Measurements from ENCODE around the gene TYMS. TPM values are rescaled to one million over a fixed set of nuclear protein-coding genes. Genes with fewer than 3 reads are reported as not detected.
"Not testable (repeated sequence)": the region's sequence is repeated elsewhere in the genome, so short reads cannot be mapped to it uniquely, and the experiment has no call there.

The TYMS gene
- total RNA-seq, 1 donor from 2014 or later: 6.4 TPM

GRCh38 chr18:680392-680791 lies 22.9 kb downstream of the TYMS start:
- peaks cover 79% of the 10 kb centered on the region for H3K36me3 ChIP-seq
- ATAC-seq (no peak), DNase-seq (no peak)
- H3K27ac ChIP-seq: no peak overlapping the region
- TF ChIP-seq CTCF (IDR thresholded peaks at IDR 0.05): no peak
- no peaks in the 10 kb centered on the region for H3K4me1 ChIP-seq
- no peak overlapping the region for H3K4me3 ChIP-seq
- H3K9me3 ChIP-seq: no peaks in the 10 kb centered on the region
- no peaks in the 10 kb centered on the region for H3K27me3 ChIP-seq (ENCODE audit: low read depth)
- intact Hi-C loops (cut with DNase I): no loop called here

DNA sequence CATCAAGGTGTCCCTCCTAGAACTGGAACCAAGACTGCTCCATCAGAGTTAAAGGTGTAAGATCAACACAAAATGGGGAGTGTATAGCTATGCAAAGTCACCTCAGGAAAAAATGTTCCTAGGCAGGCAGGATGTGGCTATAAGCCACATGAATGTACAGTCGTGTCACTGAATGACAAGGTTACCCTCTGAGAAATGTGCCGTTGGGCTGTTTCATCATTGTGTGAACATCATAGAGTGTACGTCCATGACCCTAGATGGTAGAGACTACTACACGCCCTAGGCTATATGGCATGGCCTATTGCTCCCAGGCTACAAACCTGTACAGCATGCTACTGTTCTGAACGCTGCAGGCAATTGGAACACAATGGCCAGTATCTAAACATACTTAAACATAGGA lies 24.5 kb downstream of the TYMS start:
- no peak for TF ChIP-seq CTCF (IDR thresholded peaks at IDR 0.05)
- Histone ChIP-seq H3K4me3 (no peak overlapping the region), H3K27me3 (ENCODE audit: low read depth) (no peaks in the 10 kb centered on the region), H3K9me3 (no peaks in the 10 kb centered on the region), H3K4me1 (no peaks in the 10 kb centered on the region), H3K36me3 (peaks cover 70% of the 10 kb centered on the region), H3K27ac (no peak overlapping the region)
- intact Hi-C loops (cut with DNase I): no loop called here
- no peak for DNase-seq
- ATAC-seq: no peak

GRCh38 chr18:682416-682815 lies 25.0 kb downstream of the TYMS start:
- intact Hi-C loops (cut with DNase I); H3K4me3 ChIP-seq; H3K27ac ChIP-seq; ATAC-seq; H3K9me3 ChIP-seq; H3K4me1 ChIP-seq; DNase-seq; H3K27me3 ChIP-seq (ENCODE audit: low read depth): not testable (repeated sequence)
- peaks cover 70% of the 10 kb centered on the region for H3K36me3 ChIP-seq

DNA sequence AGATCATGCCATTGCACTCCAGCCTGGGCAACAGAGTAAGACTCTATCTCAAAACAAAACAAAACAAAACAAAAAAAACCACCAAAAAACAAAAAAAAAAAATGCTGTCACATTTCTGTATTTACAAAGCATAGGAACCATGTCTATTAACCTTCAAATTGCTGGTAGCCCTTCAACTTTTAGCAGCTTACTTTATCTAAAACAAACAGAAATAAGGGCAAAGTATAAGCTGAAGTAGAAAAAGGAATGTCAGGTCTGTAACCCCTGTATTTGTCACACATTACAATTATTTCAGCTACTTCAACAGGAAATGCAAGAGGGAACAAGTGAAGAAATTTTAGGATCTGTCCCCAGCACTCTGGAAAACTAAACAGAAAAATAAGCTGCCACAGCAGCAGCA lies 25.4 kb downstream of the TYMS start:
- Histone ChIP-seq H3K27me3 (ENCODE audit: low read depth) (no peaks in the 10 kb centered on the region), H3K4me1 (no peaks in the 10 kb centered on the region), H3K36me3 (peaks cover 68% of the 10 kb centered on the region), H3K4me3 (no peak overlapping the region), H3K9me3 (no peaks in the 10 kb centered on the region), H3K27ac (no peak overlapping the region)
- ATAC-seq (no peak), DNase-seq (no peak)
- intact Hi-C loops (cut with DNase I): no loop called here
- TF ChIP-seq CTCF (IDR thresholded peaks at IDR 0.05): no peak

GRCh38 chr18:683531-683930 lies 26.1 kb downstream of the TYMS start:
- Histone ChIP-seq H3K4me1 (no peaks in the 10 kb centered on the region), H3K27me3 (ENCODE audit: low read depth) (no peaks in the 10 kb centered on the region), H3K9me3 (no peaks in the 10 kb centered on the region), H3K4me3 (no peak overlapping the region), H3K27ac (no peak overlapping the region), H3K36me3 (peaks cover 68% of the 10 kb centered on the region)
- intact Hi-C loops (cut with DNase I): no loop called here
- no peak for ATAC-seq
- TF ChIP-seq CTCF (IDR thresholded peaks at IDR 0.05): no peak
- DNase-seq: no peak

- no peak overlapping the region for H3K27ac ChIP-seq
- no peak for TF ChIP-seq CTCF (IDR thresholded peaks at IDR 0.05)
- no peak overlapping the region for H3K4me3 ChIP-seq
- intact Hi-C loops (cut with DNase I): no loop called here
- no peaks in the 10 kb centered on the region for H3K4me1 ChIP-seq
- no peak for ATAC-seq
- DNase-seq: no peak
- H3K27me3 ChIP-seq (ENCODE audit: low read depth): no peaks in the 10 kb centered on the region
- no peaks in the 10 kb centered on the region for H3K9me3 ChIP-seq
- peaks cover 58% of the 10 kb centered on the region for H3K36me3 ChIP-seq
Measured at GRCh38 chr18:685438-685837, 28.0 kb downstream of the TYMS start.
